ENCODE data around the gene CTNND2.

- TF ChIP-seq CTCF (IDR thresholded peaks at IDR 0.05; ENCODE audit: borderline replicate concordance, extremely low read depth, low read length, poor library complexity, severe bottlenecking) (no peak), EZH2 (IDR thresholded peaks at IDR 0.05; ENCODE audit: borderline replicate concordance, low read depth, low read length, severe bottlenecking) (no peak)
Observed at GRCh38 chr5:11355491-11355890, 548.8 kb downstream of the CTNND2 start.

Data from DND-41 (cell line).